IMR-90 (cell line): ENCODE data around the gene ALOX12B. TPM values are rescaled to one million over a fixed set of nuclear protein-coding genes. Genes with fewer than 3 reads are reported as not detected.

Experiments used
- ATAC-seq: fragments of 200-7000 bp; cut with Tn5 transposase; 2 replicates; pipeline ENCODE4 v1.9.1; 2020; ENCODE audit warnings: low read depth, mild to moderate bottlenecking, moderate library complexity
- BruUV-seq: library from RNA; stranded (reverse); fragments of 400-500 nt; replicated peaks from 2 replicates; lab custom pipeline; 2021; lab: Mats Ljungman, UMichigan
- CTCF ChIA-PET: fragments of 300-600 bp; formaldehyde crosslinking; extraction: SDS; loops from one replicate; lab custom pipeline; 2021; ENCODE audit warnings: antibody characterized with exemption; lab: Yijun Ruan, JAX
- POLR2A ChIA-PET: fragments of 300-600 bp; sonication (Branson Sonifier 250); formaldehyde crosslinking; loops from one replicate; lab custom pipeline; 2022; ENCODE audit warnings: antibody characterized with exemption; ENCODE audit not compliant: unreplicated experiment; lab: Charles Lee
- DNase-seq: peaks from one replicate; pipeline ENCODE4 v3.0.0; 2013
- H2AFZ ChIP-seq: replicated peaks from 2 replicates; pipeline ENCODE3; 2013; ENCODE audit warnings: low read length, mild to moderate bottlenecking; ENCODE audit not compliant: poor library complexity
- H2AK5ac ChIP-seq: 2 replicates; pipeline ENCODE4 v1.6.1; 2013; ENCODE audit warnings: low read depth, low read length, inconsistent platforms
- H2AK9ac ChIP-seq: replicated peaks from 2 replicates; pipeline ENCODE3; 2013; ENCODE audit warnings: mild to moderate bottlenecking, low read depth, low read length, moderate library complexity; ENCODE audit not compliant: poor library complexity
- H2BK120ac ChIP-seq: 2 replicates; pipeline ENCODE4 v1.6.1; 2013; ENCODE audit warnings: low read depth, low read length, inconsistent platforms
- H2BK15ac ChIP-seq: 3 replicates; pipeline ENCODE4 v1.6.1; 2013; ENCODE audit warnings: low read depth, low read length, inconsistent platforms
- H2BK20ac ChIP-seq: 2 replicates; pipeline ENCODE4 v1.6.1; 2013; ENCODE audit warnings: low read depth, mild to moderate bottlenecking, inconsistent platforms, low read length, moderate library complexity
- H2BK5ac ChIP-seq: 2 replicates; pipeline ENCODE4 v1.6.1; 2013; ENCODE audit warnings: mild to moderate bottlenecking, low read depth, low read length, inconsistent platforms; ENCODE audit not compliant: poor library complexity, severe bottlenecking
- H3K14ac ChIP-seq: replicated peaks from 2 replicates; pipeline ENCODE4 v1.6.1; 2013; ENCODE audit warnings: low read depth, low read length, inconsistent platforms
- H3K18ac ChIP-seq: 2 replicates; pipeline ENCODE4 v1.6.1; 2013; ENCODE audit warnings: low read depth, low read length, control low read depth
- H3K23ac ChIP-seq: 2 replicates; pipeline ENCODE4 v1.6.1; 2013; ENCODE audit warnings: low read depth, low read length, inconsistent platforms
- H3K27ac ChIP-seq: 2 replicates; pipeline ENCODE4 v1.5.1; 2013; ENCODE audit warnings: mild to moderate bottlenecking, control low read depth, low read length; ENCODE audit not compliant: insufficient read depth
- H3K27me3 ChIP-seq: 2 replicates; pipeline ENCODE4 v1.6.1; 2013; ENCODE audit warnings: low read length; ENCODE audit not compliant: control insufficient read depth, insufficient read depth
- H3K36me3 ChIP-seq: 2 replicates; pipeline ENCODE4 v1.6.1; 2013; ENCODE audit warnings: low read length, mixed read lengths; ENCODE audit not compliant: control insufficient read depth, insufficient read depth
- H3K4ac ChIP-seq: 2 replicates; pipeline ENCODE4 v1.6.1; 2013; ENCODE audit warnings: low read depth, low read length, inconsistent platforms
- H3K4me1 ChIP-seq: 2 replicates; pipeline ENCODE4 v1.6.1; 2013; ENCODE audit warnings: low read length, mixed read lengths; ENCODE audit not compliant: control insufficient read depth, insufficient read depth
- H3K4me2 ChIP-seq: 2 replicates; pipeline ENCODE4 v1.6.1; 2013; ENCODE audit warnings: low read depth, mild to moderate bottlenecking, control low read depth, low read length, moderate library complexity
- H3K4me3 ChIP-seq: 2 replicates; pipeline ENCODE4 v1.5.1; 2013; ENCODE audit warnings: low read depth, mild to moderate bottlenecking, control low read depth, low read length, moderate library complexity; ENCODE audit not compliant: insufficient read depth
- H3K56ac ChIP-seq: 2 replicates; pipeline ENCODE4 v1.6.1; 2013; ENCODE audit warnings: low read length, inconsistent platforms; ENCODE audit not compliant: insufficient read depth; ENCODE audit errors: extremely low read depth
- H3K79me1 ChIP-seq, 2 experiments: 2 replicates each; pipeline ENCODE4 v1.6.1; 2013; ENCODE audit warnings: low read length in 2 of 2, inconsistent platforms in 1 of 2, low read depth in 1 of 2
- H3K9ac ChIP-seq: 2 replicates; pipeline ENCODE4 v1.6.1; 2013; ENCODE audit warnings: low read depth, low read length, control low read depth
- H3K9me1 ChIP-seq: 2 replicates; pipeline ENCODE4 v1.6.1; 2013; ENCODE audit warnings: low read length, inconsistent platforms; ENCODE audit not compliant: insufficient read depth
- H3K9me3 ChIP-seq: 2 replicates; pipeline ENCODE4 v1.6.1; 2013; ENCODE audit warnings: low read length; ENCODE audit not compliant: control insufficient read depth, insufficient read depth
- H4K20me1 ChIP-seq: 2 replicates; pipeline ENCODE4 v1.6.1; 2013; ENCODE audit warnings: low read length, inconsistent platforms; ENCODE audit not compliant: insufficient read depth
- H4K5ac ChIP-seq: 2 replicates; pipeline ENCODE4 v1.6.1; 2013; ENCODE audit warnings: mild to moderate bottlenecking, low read depth, low read length, control low read depth
- H4K8ac ChIP-seq, 2 experiments: 2 replicates each; pipeline ENCODE4 v1.6.1; 2013; ENCODE audit warnings: low read depth in 2 of 2, low read length in 2 of 2, control low read depth in 1 of 2, inconsistent platforms in 1 of 2
- H4K91ac ChIP-seq: 2 replicates; pipeline ENCODE4 v1.6.1; 2013; ENCODE audit warnings: low read depth, low read length, inconsistent platforms; ENCODE audit not compliant: insufficient read depth
- BHLHE40 ChIP-seq: fragments of 150-350 bp; IDR thresholded peaks from 2 replicates; pipeline ENCODE4 v1.6.1; 2016; ENCODE audit warnings: mild to moderate bottlenecking, low read depth, low read length
- CEBPB ChIP-seq: IDR thresholded peaks from 2 replicates; pipeline ENCODE4 v1.6.1; 2012; ENCODE audit warnings: low read depth, low read length, improper control_type of control experiment
- CHD1 ChIP-seq: IDR thresholded peaks from 2 replicates; pipeline ENCODE4 v1.6.1; 2012; ENCODE audit warnings: low read depth, low read length, improper control_type of control experiment
- FOS ChIP-seq: fragments of 150-350 bp; IDR thresholded peaks from 2 replicates; pipeline ENCODE4 v1.6.1; 2016; ENCODE audit warnings: low read depth, low read length
- MAFK ChIP-seq: IDR thresholded peaks from 2 replicates; pipeline ENCODE4 v1.6.1; 2012; ENCODE audit warnings: low read depth, low read length, improper control_type of control experiment
- MAZ ChIP-seq: IDR thresholded peaks from 2 replicates; pipeline ENCODE4 v1.6.1; 2012; ENCODE audit warnings: low read depth, mild to moderate bottlenecking, low read length, improper control_type of control experiment, moderate library complexity, borderline replicate concordance
- MXI1 ChIP-seq: IDR thresholded peaks from 2 replicates; pipeline ENCODE4 v1.6.1; 2012; ENCODE audit warnings: low read depth, mild to moderate bottlenecking, low read length, moderate library complexity, borderline replicate concordance
- NFE2L2 ChIP-seq: fragments of 150-350 bp; IDR thresholded peaks from 2 replicates; pipeline ENCODE4 v1.6.1; 2016; ENCODE audit warnings: low read depth, mild to moderate bottlenecking, low read length
- POLR2A ChIP-seq: IDR thresholded peaks from 2 replicates; pipeline ENCODE4 v1.6.1; 2012; ENCODE audit warnings: mild to moderate bottlenecking, low read depth, low read length
- RAD21 ChIP-seq: IDR thresholded peaks from 2 replicates; pipeline ENCODE4 v1.6.1; 2012; ENCODE audit warnings: low read length, improper control_type of control experiment
- RCOR1 ChIP-seq: IDR thresholded peaks from 2 replicates; pipeline ENCODE4 v1.6.1; 2012; ENCODE audit warnings: mild to moderate bottlenecking, low read length, improper control_type of control experiment; ENCODE audit not compliant: insufficient replicate concordance
- RFX5 ChIP-seq: IDR thresholded peaks from 2 replicates; pipeline ENCODE4 v1.8.0; 2012; ENCODE audit warnings: low read depth, mild to moderate bottlenecking, low read length, moderate library complexity
- SMC3 ChIP-seq: fragments of 150-350 bp; IDR thresholded peaks from 2 replicates; pipeline ENCODE4 v1.6.1; 2016; ENCODE audit warnings: low read depth, mild to moderate bottlenecking, antibody characterized with exemption, low read length, moderate library complexity
- WGBS, 2 experiments: methylation state at CpG; one replicate each; pipeline versions ENCODE4 v1.1.5 to v1.1.7; 2013; ENCODE audit warnings: missing lambda C conversion rate in 2 of 2; ENCODE audit not compliant: insufficient read length in 1 of 2; ENCODE audit errors: extremely low coverage in 2 of 2; 5-methylcytosine and 5-hydroxymethylcytosine counted together
- dilution Hi-C: fragments of 300-500 bp; cut with HindIII; formaldehyde crosslinking; loops from one replicate; pipeline ENCODE4 v1.14.3; 2018; ENCODE audit warnings: low sequenced_read_pairs; ENCODE audit not compliant: unreplicated experiment
- in situ Hi-C: fragments of 300-500 bp; cut with MboI; formaldehyde crosslinking; loops from 3 replicates; pipeline ENCODE4 v1.14.3; 2019; ENCODE audit warnings: low sequenced_read_pairs, inconsistent platforms, mixed read lengths
- intact Hi-C: fragments of 100-400 bp; cut with micrococcal nuclease; formaldehyde crosslinking; loops from 2 replicates; pipeline ENCODE4 v1.10.0; 2022
- polyA plus RNA-seq, 3 experiments: library from polyadenylated mRNA; depleted of rRNA; stranded (reverse); fragments of >200 nt; gene quantifications; 2 replicates each; pipeline ENCODE4 v1.2.3, GENCODE V29; 2012; ENCODE audit warnings: low replicate concordance in 1 of 3
- total RNA-seq: library from RNA; depleted of rRNA; stranded (reverse); fragments of >200 nt; gene quantifications from 2 replicates; pipeline ENCODE4 v1.2.3, GENCODE V29; 2012
- TF ChIP-seq, protein P1 (sequence below): fragments of 150-350 bp; IDR thresholded peaks from 2 replicates; pipeline ENCODE4 v1.6.1; 2016; ENCODE audit warnings: low read depth, mild to moderate bottlenecking, low read length, moderate library complexity, borderline replicate concordance
- TF ChIP-seq, protein P2 (sequence below): conservative IDR thresholded peaks from 2 replicates; pipeline ENCODE4 v1.5.1; 2012; ENCODE audit warnings: mild to moderate bottlenecking, low read depth, low read length, improper control_type of control experiment
- TF ChIP-seq, protein P3 (sequence below): fragments of 150-350 bp; IDR thresholded peaks from 2 replicates; pipeline ENCODE4 v1.6.1; 2017; ENCODE audit warnings: mild to moderate bottlenecking, antibody characterized with exemption, low read length, low read depth

ALOX12B gene
- total and polyA plus RNA-seq, 2 of the 4 experiments (the other 2 are of a cell fraction): not detected

DNA sequence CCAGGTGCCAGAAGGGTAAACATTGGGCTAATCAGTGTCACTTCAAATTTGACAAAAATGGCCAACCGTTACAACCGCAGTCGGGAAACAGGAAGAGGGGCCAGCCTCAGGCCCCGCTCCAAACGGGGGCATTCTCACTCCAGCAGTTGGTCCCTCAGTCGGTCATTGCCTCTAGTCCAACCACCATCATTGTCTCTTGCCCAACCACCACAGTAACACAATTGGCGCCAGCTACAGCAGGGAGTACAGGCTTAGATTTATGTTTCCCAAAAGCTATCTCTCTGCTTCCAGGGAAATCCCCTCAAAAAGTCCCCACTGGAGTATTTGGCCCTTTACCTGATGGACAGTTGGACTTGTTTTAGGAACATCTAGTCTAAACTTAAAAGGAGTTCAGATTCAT lies 28.4 kb downstream of the ALOX12B start:
- H3K36me3 ChIP-seq: no peaks in the 10 kb centered on the region
- no peak for TF ChIP-seq FOS
- no peak for TF ChIP-seq RCOR1
- no peak for TF ChIP-seq RFX5
- TF ChIP-seq RAD21: no peak
- TF ChIP-seq SMC3: no peak
- TF ChIP-seq, protein P1, sequence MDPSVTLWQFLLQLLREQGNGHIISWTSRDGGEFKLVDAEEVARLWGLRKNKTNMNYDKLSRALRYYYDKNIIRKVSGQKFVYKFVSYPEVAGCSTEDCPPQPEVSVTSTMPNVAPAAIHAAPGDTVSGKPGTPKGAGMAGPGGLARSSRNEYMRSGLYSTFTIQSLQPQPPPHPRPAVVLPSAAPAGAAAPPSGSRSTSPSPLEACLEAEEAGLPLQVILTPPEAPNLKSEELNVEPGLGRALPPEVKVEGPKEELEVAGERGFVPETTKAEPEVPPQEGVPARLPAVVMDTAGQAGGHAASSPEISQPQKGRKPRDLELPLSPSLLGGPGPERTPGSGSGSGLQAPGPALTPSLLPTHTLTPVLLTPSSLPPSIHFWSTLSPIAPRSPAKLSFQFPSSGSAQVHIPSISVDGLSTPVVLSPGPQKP: no peak
- TF ChIP-seq, protein P2, sequence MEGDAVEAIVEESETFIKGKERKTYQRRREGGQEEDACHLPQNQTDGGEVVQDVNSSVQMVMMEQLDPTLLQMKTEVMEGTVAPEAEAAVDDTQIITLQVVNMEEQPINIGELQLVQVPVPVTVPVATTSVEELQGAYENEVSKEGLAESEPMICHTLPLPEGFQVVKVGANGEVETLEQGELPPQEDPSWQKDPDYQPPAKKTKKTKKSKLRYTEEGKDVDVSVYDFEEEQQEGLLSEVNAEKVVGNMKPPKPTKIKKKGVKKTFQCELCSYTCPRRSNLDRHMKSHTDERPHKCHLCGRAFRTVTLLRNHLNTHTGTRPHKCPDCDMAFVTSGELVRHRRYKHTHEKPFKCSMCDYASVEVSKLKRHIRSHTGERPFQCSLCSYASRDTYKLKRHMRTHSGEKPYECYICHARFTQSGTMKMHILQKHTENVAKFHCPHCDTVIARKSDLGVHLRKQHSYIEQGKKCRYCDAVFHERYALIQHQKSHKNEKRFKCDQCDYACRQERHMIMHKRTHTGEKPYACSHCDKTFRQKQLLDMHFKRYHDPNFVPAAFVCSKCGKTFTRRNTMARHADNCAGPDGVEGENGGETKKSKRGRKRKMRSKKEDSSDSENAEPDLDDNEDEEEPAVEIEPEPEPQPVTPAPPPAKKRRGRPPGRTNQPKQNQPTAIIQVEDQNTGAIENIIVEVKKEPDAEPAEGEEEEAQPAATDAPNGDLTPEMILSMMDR: no peak
- TF ChIP-seq MAFK: no peak
- no peak for TF ChIP-seq POLR2A
- no peak for TF ChIP-seq BHLHE40
- no peak for TF ChIP-seq MAZ
- TF ChIP-seq, protein P3, sequence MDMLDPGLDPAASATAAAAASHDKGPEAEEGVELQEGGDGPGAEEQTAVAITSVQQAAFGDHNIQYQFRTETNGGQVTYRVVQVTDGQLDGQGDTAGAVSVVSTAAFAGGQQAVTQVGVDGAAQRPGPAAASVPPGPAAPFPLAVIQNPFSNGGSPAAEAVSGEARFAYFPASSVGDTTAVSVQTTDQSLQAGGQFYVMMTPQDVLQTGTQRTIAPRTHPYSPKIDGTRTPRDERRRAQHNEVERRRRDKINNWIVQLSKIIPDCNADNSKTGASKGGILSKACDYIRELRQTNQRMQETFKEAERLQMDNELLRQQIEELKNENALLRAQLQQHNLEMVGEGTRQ: no peak
- TF ChIP-seq CEBPB: no peak
- TF ChIP-seq MXI1: no peak
- no peak for TF ChIP-seq NFE2L2
- TF ChIP-seq CHD1: no peak
- H3K4me2 ChIP-seq: no peak overlapping the region
- in situ Hi-C loops: no loop called here
- no peaks in the 10 kb centered on the region for H3K9me1 ChIP-seq
- H3K79me1 ChIP-seq: no peaks in the 10 kb centered on the region
- peaks cover 5% of the 10 kb centered on the region; the same call in 1 of the 2 replicates for H4K20me1 ChIP-seq
- no peak overlapping the region for H3K18ac ChIP-seq
- no peak overlapping the region for H3K27ac ChIP-seq
- H3K9me3 ChIP-seq: no peaks in the 10 kb centered on the region
- no peak overlapping the region for H2BK5ac ChIP-seq
- no peak overlapping the region for H2BK120ac ChIP-seq
- H3K4me1 ChIP-seq: peaks cover 2% of the 10 kb centered on the region; the same call in 1 of the 2 replicates
- intact Hi-C loops: loop anchor here (5.0 kb wide), 1 partner anchor 127 kb away; the partner anchor contains the start of genes CNTROB and TRAPPC1
- H2AK5ac ChIP-seq: no peak overlapping the region
- DNase-seq (no peak), ATAC-seq (no peak)
- POLR2A ChIA-PET: no interaction called here
- H2AFZ ChIP-seq: no peak overlapping the region
- BruUV-seq: no TSS peak
- no peak overlapping the region for H3K9ac ChIP-seq
- H2AK9ac ChIP-seq: no peak overlapping the region
- 66% methylated on average over 3 of the region's 7 CpGs; no CpG with 5 or more reads in 1 of the 2 experiments for WGBS, 2 experiments
- no peak overlapping the region for H3K4me3 ChIP-seq
- H2BK15ac ChIP-seq: no peak overlapping the region
- H3K14ac ChIP-seq: no peak overlapping the region
- dilution Hi-C loops: no loop called here
- no peak overlapping the region for H4K91ac ChIP-seq
- H3K27me3 ChIP-seq: peaks cover 53% of the 10 kb centered on the region
- no peak overlapping the region for H4K8ac ChIP-seq
- H3K4ac ChIP-seq: no peak overlapping the region
- CTCF ChIA-PET: interaction anchor here (1.6 to 4.9 kb wide), 3 partner anchors 15 to 60 kb away, joined by 4 to 25 read pairs (median 16); partner anchors contain the start of gene ALOXE3
- no peak overlapping the region for H3K56ac ChIP-seq
- H4K5ac ChIP-seq: no peak overlapping the region
- H3K23ac ChIP-seq: no peak overlapping the region
- H2BK20ac ChIP-seq: no peak overlapping the region
